HFF-Myc (cell line): Measurements from ENCODE around the gene TMEM258.
A peak's percentile ranks its signal among the peaks of the same experiment; 100 is the strongest.

Experiments
- DNase-seq: peaks from one replicate; pipeline ENCODE4 v3.0.0-alpha.2; 2011; ENCODE audit warnings: low read depth; ENCODE audit errors: extremely low read depth
- H3K4me3 ChIP-seq: replicated peaks from 2 replicates; pipeline ENCODE4 v1.5.1; 2011; ENCODE audit warnings: low read depth, mild to moderate bottlenecking, control low read depth, low read length
- TF ChIP-seq, protein P1 (sequence below): IDR thresholded peaks from 2 replicates; pipeline ENCODE4 v1.5.1; 2012; ENCODE audit warnings: mild to moderate bottlenecking, low read depth, low read length, control low read depth; ENCODE audit errors: missing control alignments

Gene TMEM258

DNA sequence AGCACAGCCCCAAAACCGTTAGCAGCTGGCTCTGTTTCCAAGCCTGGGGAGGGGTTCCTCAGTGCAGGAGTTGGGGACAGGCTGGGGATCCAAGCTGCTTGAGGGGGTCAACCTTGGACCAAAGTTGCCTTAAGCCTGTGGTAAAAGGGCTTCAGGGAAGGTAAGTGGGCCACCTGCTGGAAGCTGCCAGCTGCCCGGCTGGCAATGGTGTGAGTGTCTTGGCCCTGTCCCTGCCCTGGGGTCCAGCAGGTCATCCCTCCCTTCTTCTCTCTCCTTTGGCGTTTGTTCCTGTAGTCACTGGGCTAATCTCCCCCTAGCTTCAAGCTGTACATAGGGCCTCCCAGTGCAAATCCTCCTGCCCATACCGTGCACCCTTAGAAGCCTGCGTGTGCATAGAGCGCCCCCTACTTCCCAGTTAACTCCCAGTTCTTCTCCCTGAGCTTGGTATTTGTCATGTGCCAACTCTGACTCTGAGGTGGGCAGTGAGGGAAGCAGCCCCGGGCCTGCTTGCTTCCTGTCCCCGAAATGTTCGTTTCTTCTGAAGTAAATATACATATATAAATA is 4.4 kb downstream of the TMEM258 start:
- DNase-seq: peak; percentile 7
- TF ChIP-seq, protein P1, sequence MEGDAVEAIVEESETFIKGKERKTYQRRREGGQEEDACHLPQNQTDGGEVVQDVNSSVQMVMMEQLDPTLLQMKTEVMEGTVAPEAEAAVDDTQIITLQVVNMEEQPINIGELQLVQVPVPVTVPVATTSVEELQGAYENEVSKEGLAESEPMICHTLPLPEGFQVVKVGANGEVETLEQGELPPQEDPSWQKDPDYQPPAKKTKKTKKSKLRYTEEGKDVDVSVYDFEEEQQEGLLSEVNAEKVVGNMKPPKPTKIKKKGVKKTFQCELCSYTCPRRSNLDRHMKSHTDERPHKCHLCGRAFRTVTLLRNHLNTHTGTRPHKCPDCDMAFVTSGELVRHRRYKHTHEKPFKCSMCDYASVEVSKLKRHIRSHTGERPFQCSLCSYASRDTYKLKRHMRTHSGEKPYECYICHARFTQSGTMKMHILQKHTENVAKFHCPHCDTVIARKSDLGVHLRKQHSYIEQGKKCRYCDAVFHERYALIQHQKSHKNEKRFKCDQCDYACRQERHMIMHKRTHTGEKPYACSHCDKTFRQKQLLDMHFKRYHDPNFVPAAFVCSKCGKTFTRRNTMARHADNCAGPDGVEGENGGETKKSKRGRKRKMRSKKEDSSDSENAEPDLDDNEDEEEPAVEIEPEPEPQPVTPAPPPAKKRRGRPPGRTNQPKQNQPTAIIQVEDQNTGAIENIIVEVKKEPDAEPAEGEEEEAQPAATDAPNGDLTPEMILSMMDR: peak; percentile 61
- no peak overlapping the region for H3K4me3 ChIP-seq

DNA sequence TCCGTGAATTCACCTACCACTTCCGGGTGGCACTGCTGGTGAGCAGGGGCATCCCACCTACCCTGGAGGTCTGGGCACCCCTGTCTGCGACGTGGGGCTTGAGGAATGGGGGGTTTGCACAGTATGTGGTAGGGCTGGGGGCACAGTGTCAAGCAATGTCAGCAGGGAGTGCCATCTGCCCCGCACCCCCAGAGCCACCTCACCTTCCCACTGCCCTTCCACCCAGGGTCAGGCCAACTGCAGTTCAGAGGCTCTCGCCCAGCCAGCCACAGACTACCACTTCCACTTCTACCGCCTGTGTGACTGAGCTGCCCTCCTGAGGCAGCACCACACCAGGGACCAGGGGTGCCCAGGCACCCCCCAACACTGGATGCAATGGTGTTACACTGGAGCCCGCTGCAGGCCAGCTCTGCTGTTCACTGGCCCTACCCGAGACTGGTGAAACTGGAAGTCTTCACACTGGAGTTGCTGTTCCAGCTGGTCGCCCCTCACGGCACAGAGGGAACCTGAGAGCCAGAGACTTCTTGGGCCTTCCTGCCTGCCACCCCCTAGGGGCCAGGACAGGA is 6.5 kb downstream of the TMEM258 start:
- no peak for DNase-seq
- TF ChIP-seq, protein P1: no peak
- no peak overlapping the region for H3K4me3 ChIP-seq

DNA sequence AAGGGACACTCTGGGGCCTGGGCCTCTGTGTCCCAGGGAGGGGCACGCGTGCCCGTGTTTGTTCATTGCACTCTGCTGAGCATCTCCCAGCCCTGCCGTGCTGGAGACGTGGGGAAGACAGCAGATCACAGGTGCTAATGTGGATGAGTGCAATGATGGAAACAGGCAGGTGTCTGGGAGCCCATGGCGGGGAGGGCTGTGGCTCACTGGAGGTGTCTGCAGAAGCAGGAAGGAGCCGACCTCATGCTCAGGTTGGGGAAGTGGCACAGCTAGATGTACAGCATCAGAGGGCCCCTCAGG is 7.9 kb downstream of the TMEM258 start:
- TF ChIP-seq, protein P1: no peak
- no peak for DNase-seq
- no peak overlapping the region for H3K4me3 ChIP-seq

DNA sequence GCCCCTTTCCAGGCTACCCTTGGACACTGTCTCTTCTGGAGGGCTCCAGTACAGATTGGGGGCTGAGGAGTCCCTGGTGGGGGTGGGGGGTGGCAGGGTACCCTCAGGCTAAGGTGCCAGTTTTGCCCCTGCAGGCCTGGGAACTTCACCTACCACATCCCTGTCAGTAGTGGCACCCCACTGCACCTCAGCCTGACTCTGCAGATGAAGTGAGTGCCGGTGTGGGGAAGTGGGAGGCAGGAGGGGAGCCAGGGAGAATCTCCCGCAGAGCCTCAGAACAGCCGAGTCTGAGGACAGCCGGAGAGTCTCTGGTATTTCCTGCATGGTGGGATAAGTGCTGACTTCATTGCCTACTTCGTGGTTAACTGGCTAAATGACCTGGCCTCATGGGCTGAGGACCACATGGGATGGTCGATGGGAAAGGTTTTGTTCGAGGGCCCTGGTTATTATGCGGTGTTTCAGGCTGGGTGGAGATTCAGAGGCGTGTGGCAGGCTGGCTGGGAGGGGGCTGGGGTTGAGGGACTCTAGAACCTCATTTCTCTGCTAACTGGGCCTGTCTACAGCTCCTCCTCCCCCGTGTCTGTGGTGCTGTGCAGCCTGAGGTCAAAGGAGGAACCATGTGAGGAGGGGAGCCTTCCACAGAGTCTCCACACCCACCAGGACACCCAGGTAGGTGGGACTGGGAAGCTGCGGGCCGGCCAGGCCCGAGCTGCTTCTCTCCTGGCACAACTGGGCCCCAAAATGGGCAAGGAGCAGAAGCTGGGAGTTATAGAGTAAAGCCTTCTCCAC is 8.5 kb downstream of the TMEM258 start:
- no peak overlapping the region for H3K4me3 ChIP-seq
- peak; percentile 14 for DNase-seq
- TF ChIP-seq, protein P1: no peak

DNA sequence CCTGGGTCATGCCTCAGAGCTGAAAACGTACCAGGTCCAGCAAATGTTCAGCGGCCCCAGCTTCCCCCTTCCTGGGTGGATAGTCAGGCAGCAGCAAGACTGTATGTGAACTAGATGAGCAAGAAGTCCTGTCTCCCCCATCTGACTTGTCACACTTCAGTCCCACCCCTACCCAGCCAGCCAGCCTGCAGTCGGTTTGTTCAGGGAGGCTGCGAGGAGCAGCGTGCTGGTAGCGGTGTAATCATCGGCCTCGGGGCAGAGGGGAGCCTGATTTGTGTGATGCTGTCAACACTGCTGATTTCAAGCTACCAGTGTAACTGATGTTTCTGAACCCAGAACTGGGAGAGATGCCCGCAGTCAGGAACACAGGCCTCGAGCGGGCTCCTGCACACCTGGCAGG is 9.6 kb downstream of the TMEM258 start:
- H3K4me3 ChIP-seq: no peak overlapping the region
- DNase-seq: no peak
- TF ChIP-seq, protein P1: no peak

DNA sequence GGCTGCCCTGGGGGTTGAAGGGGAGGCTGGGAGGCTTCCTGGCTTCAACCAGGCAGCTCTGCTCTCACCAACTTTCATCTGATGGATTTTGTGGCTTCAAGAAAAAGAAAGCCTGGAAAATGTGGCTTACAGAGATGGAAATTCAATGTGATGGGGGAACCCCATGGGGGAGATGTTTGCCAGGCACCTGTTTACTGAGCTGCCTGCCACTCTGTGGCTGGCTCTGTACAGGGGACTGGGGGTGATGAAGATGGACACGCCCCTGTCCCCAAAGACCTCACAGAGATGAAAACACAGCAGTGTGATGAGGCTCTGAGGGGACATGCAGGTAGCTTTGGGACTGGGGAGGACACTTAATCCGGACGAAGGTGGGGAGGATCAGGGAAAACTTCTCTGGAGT is 10.1 kb downstream of the TMEM258 start:
- TF ChIP-seq, protein P1: no peak
- no peak overlapping the region for H3K4me3 ChIP-seq
- DNase-seq: no peak
